HepG2 (cell line): ENCODE measurements around the gene LATS2. TPM values are rescaled to one million over a fixed set of nuclear protein-coding genes. Genes with fewer than 3 reads are reported as not detected.
A peak's percentile ranks its signal among the peaks of the same experiment; 100 is the strongest.
"Not testable (repeated sequence)": the region's sequence is repeated elsewhere in the genome, so short reads cannot be mapped to it uniquely, and the experiment has no call there.

Source experiments
- ATAC-seq: fragments of 200-7000 bp; cut with Tn5 transposase; 3 replicates; pipeline ENCODE4 v1.9.1; 2020; ENCODE audit warnings: mild to moderate bottlenecking, moderate library complexity
- BruUV-seq: library from RNA; stranded (reverse); fragments of 400-500 nt; replicated peaks from 2 replicates; lab custom pipeline; 2021; lab: Mats Ljungman, UMichigan
- CTCF ChIA-PET: fragments of 300-600 bp; formaldehyde crosslinking; extraction: SDS; loops from one replicate; lab custom pipeline; 2021; ENCODE audit warnings: low total read pairs, inconsistent platforms, low intra/inter-chr PET ratio; lab: Yijun Ruan, JAX
- POLR2A ChIA-PET: fragments of 350-600 bp; sonication (Branson Sonifier 250); formaldehyde crosslinking; loops from one replicate; lab custom pipeline; 2020; ENCODE audit warnings: antibody characterized with exemption, inconsistent platforms; lab: Yijun Ruan, JAX
- DNase-seq: peaks from one replicate; pipeline ENCODE4 v3.0.0-alpha.2; 2015; ENCODE audit warnings: low spot score
- FAIRE-seq: peaks from 3 replicates; lab custom pipeline; 2011; peaks lifted over from hg19 to GRCh38; lab: Jason Lieb, UNC
- H2AFZ ChIP-seq: one replicate; pipeline ENCODE4 v1.6.1; 2011; ENCODE audit warnings: low read length, inconsistent platforms
- H3K27ac ChIP-seq: fragments of 300-600 bp; 3 replicates; pipeline ENCODE4 v1.8.0; 2011; ENCODE audit warnings: mixed run types, mild to moderate bottlenecking, mixed read lengths, low read length, inconsistent platforms; ENCODE audit not compliant: insufficient read depth; ENCODE audit errors: extremely low read length
- H3K27me3 ChIP-seq, 2 experiments: fragments of 200-600 bp in 1 of 2; 2 replicates in 1 of 2; 3 replicates in 1 of 2; pipeline versions ENCODE4 v1.6.0 to v1.8.0; 2011; ENCODE audit warnings: low read length in 2 of 2, mild to moderate bottlenecking in 2 of 2, moderate library complexity in 2 of 2, inconsistent platforms in 1 of 2; ENCODE audit not compliant: insufficient read depth in 2 of 2, control insufficient read depth in 1 of 2
- H3K36me3 ChIP-seq, 2 experiments: fragments of 200-600 bp in 1 of 2; replicated peaks in 1 of 2; 2 replicates in 1 of 2; 3 replicates in 1 of 2; pipeline versions ENCODE4 v1.5.1 to v1.8.0; 2011; ENCODE audit warnings: low read length in 2 of 2, inconsistent platforms in 1 of 2; ENCODE audit not compliant: insufficient read depth in 2 of 2, control insufficient read depth in 1 of 2
- H3K4me1 ChIP-seq: 2 replicates; pipeline ENCODE4 v1.5.1; 2012; ENCODE audit warnings: low read length, inconsistent platforms; ENCODE audit not compliant: insufficient read depth
- H3K4me2 ChIP-seq: 2 replicates; pipeline ENCODE4 v1.6.0; 2011; ENCODE audit warnings: low read depth, low read length, inconsistent platforms
- H3K4me3 ChIP-seq, 3 experiments: fragments of 200-600 bp in 1 of 3; sonication (generic), shearing (Covaris generic) in 1 of 3; replicated peaks in 1 of 3; 2 replicates each; pipeline ENCODE4 v1.5.1; 2011 to 2016; ENCODE audit warnings: low read length in 3 of 3, inconsistent platforms in 2 of 3, low read depth in 2 of 3, mild to moderate bottlenecking in 2 of 3, control low read depth in 1 of 3, mixed read lengths in 1 of 3; ENCODE audit not compliant: insufficient read depth in 1 of 3
- H3K79me2 ChIP-seq: one replicate; pipeline ENCODE4 v1.6.1; 2011; ENCODE audit warnings: low read length, inconsistent platforms; ENCODE audit not compliant: insufficient read depth
- H3K9ac ChIP-seq: 2 replicates; pipeline ENCODE4 v1.6.0; 2011; ENCODE audit warnings: mild to moderate bottlenecking, low read depth, low read length, inconsistent platforms; ENCODE audit not compliant: insufficient read depth
- H3K9me3 ChIP-seq: 2 replicates; pipeline ENCODE4 v1.5.1; 2012; ENCODE audit warnings: mild to moderate bottlenecking, low read length
- H4K20me1 ChIP-seq: 2 replicates; pipeline ENCODE4 v1.6.0; 2011; ENCODE audit warnings: inconsistent platforms, mild to moderate bottlenecking, low read length, moderate library complexity; ENCODE audit not compliant: insufficient read depth
- CCDC6 ChIP-seq: sonication (generic); formaldehyde crosslinking; IDR thresholded peaks from 2 replicates; pipeline ENCODE4 v1.8.1; 2022; ENCODE audit warnings: mild to moderate bottlenecking, missing genetic modification reagents, moderate library complexity
- DNMT1 ChIP-seq: sonication (generic); formaldehyde crosslinking; IDR thresholded peaks from 2 replicates; pipeline ENCODE4 v1.5.1; 2020; ENCODE audit warnings: mild to moderate bottlenecking, missing genetic modification reagents
- FOXP4 ChIP-seq: sonication (generic); formaldehyde crosslinking; IDR thresholded peaks from 2 replicates; pipeline ENCODE4 v1.4.0; 2020; ENCODE audit warnings: missing genetic modification reagents
- HNRNPH1 ChIP-seq: fragments of 200-400 bp; formaldehyde crosslinking; optimal IDR thresholded peaks from 2 replicates; pipeline ENCODE3; 2017; ENCODE audit warnings: mild to moderate bottlenecking, low read depth, low read length
- MEIS2 ChIP-seq: sonication (generic); formaldehyde crosslinking; IDR thresholded peaks from 2 replicates; pipeline ENCODE4 v1.9.0; 2021; ENCODE audit warnings: mild to moderate bottlenecking, missing genetic modification reagents
- THRA ChIP-seq: sonication (generic); formaldehyde crosslinking; IDR thresholded peaks from 2 replicates; pipeline ENCODE4 v1.4.0; 2020; ENCODE audit warnings: missing genetic modification reagents, borderline replicate concordance
- ZNF33A ChIP-seq: sonication (generic); formaldehyde crosslinking; IDR thresholded peaks from 2 replicates; pipeline ENCODE4 v1.5.1; 2020; ENCODE audit warnings: missing genetic modification reagents, mild to moderate bottlenecking, moderate library complexity, borderline replicate concordance
- ZNF382 ChIP-seq: sonication (generic); formaldehyde crosslinking; IDR thresholded peaks from 2 replicates; pipeline ENCODE4 v1.5.0; 2020; ENCODE audit warnings: missing genetic modification reagents, mild to moderate bottlenecking, borderline replicate concordance
- ZNF777 ChIP-seq: sonication (generic); formaldehyde crosslinking; IDR thresholded peaks from 2 replicates; pipeline ENCODE4 v1.4.0; 2020; ENCODE audit warnings: missing genetic modification reagents
- WGBS: methylation state at CpG from one replicate; pipeline ENCODE4 v1.1.6; 2017; ENCODE audit warnings: low lambda C conversion rate; 5-methylcytosine and 5-hydroxymethylcytosine counted together
- in situ Hi-C: cut with HindIII; loops from 2 replicates; pipeline ENCODE4 v1.10.0; 2017; ENCODE audit warnings: low pct_unique_long_range_greater_than_20kb; ENCODE audit not compliant: extremely low pct_ligation_motif_present
- intact Hi-C: fragments of 100-400 bp; cut with micrococcal nuclease; formaldehyde crosslinking; loops from one replicate; pipeline ENCODE4 v1.10.0; 2022; ENCODE audit not compliant: unreplicated experiment
- polyA plus RNA-seq, 8 experiments: library from polyadenylated mRNA; depleted of rRNA in 3 of 8; stranded (reverse) in 7 of 8; unstranded in 1 of 8; fragments of >200 nt; fragmentation: Illumina TruSeq in 4 of 8; extraction: Trizol in 4 of 8; gene quantifications; 2 replicates each; pipeline versions ENCODE4 v1.2.1 to v1.2.3, GENCODE V29; 2011 to 2016; ENCODE audit warnings: low read depth in 4 of 8, missing spikeins in 1 of 8, mixed read lengths in 1 of 8; ENCODE audit not compliant: insufficient read depth in 1 of 8
- total RNA-seq, 5 experiments: library from RNA; depleted of rRNA; stranded (reverse); fragments of >200 nt; fragmentation: Illumina TruSeq; extraction: Trizol; gene quantifications; 2 replicates each; pipeline ENCODE4 v1.2.3, GENCODE V29; 2016; ENCODE audit warnings: low read depth in 1 of 5

Gene LATS2
- total and polyA plus RNA-seq, 2 of the 13 experiments (the other 11 are each of a cell fraction or from before 2014, with no cell fraction given): 7.3 to 8.5 TPM

- TF ChIP-seq FOXP4 (CRISPR knock-in tag) (peak; percentile 62), ZNF33A (no peak), ZNF382 (CRISPR knock-in tag) (no peak), ZNF777 (CRISPR knock-in tag) (peak; percentile 59; the same call in 1 of the 2 replicates), DNMT1 (no peak), MEIS2 (peak; percentile 78), HNRNPH1 (no peak), THRA (CRISPR knock-in tag) (0 out of 2 replicates have a peak, but pooled peaks have one; percentile 35), CCDC6 (CRISPR knock-in tag) (no peak)
These were observed 100.6 kb downstream of the LATS2 start (continued) for GRCh38 chr13:20960663-20961309.

GRCh38 chr13:20957049-20957620, 104.3 kb downstream of the LATS2 start:
- H3K27me3 ChIP-seq, H3K4me3 ChIP-seq, H4K20me1 ChIP-seq, H3K9ac ChIP-seq, DNase-seq, intact Hi-C loops, POLR2A ChIA-PET, H2AFZ ChIP-seq, CTCF ChIA-PET, BruUV-seq, H3K4me2 ChIP-seq, ATAC-seq, H3K79me2 ChIP-seq, H3K27ac ChIP-seq, H3K36me3 ChIP-seq, H3K9me3 ChIP-seq, FAIRE-seq, in situ Hi-C loops: not testable (repeated sequence)
- H3K4me1 ChIP-seq: peaks cover 49% of the 10 kb centered on the region
- 87% methylated on average over 10 of the region's 10 CpGs for WGBS
